ENCODE data around the gene CDA. TPM values are rescaled to one million over a fixed set of nuclear protein-coding genes. Genes with fewer than 3 reads are reported as not detected.

Gene CDA
- total RNA-seq, 4 donors from 2014 or later = 9.7 to 53.7 (median 45.9) TPM

DNA sequence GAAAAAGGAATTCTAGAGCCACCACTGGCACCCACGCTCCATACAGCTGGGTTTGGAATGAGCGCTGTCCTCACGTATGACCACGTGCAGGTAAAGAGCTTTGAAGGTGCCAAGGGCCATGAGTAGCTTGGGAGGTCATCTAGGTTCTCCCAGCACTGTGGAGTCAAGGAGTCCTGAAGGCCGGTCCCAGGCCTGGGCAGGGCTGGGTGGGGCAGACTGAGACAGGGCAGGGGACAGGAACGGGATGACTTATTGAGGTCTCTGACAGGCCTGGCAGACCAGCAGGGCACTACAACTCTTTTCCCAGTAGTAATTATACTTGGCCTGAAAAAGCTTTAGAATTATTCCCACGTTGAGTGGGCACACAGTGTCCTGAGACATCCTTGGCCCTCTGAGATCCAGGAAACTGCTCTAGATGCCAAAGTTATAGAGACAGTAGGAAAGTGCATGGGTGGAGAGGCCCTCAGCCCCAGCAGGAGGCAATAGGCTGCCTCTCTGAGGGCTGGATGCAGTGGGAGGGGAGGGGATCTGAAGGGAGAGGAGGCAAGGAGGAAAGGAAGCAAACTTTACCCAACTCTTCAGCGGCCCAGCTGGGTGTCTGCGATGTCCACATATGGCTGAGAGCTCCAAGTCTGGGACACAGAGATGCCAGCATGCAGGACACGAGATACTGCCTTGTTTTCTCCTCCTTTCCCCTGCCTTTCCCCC, 1.8 kb upstream of the CDA start:
- no peak for DNase-seq
- Histone ChIP-seq H3K36me3 (no peaks in the 10 kb centered on the region), H3K27ac (peak overlapping the region in 2 of 4 donors; percentile 50 to 66), H3K4me3 (no peak overlapping the region), H3K9me3 (peaks cover 0 to 4% (median 0%) of the 10 kb centered on the region in 3 donors), H3K4me1 (peaks cover 10 to 33% (median 12%) of the 10 kb centered on the region in 3 donors), H3K27me3 (peaks cover 0 to 55% (median 5%) of the 10 kb centered on the region in 4 donors)
- 53 to 75% methylated on average over 3 to 7 of the region's 10 CpGs for WGBS, 2 donors
- TF ChIP-seq POLR2A (IDR thresholded peaks at IDR 0.05) = no peak
- peak in 1 of 6 experiments; percentile 3 for TF ChIP-seq CTCF (IDR thresholded peaks at IDR 0.05)
- intact Hi-C loops (cut with DNase I) = no loop called here

GRCh38 chr1:20587661-20588053, 1.2 kb upstream of the CDA start:
- Histone ChIP-seq H3K27me3 (peaks cover 0 to 55% (median 5%) of the 10 kb centered on the region in 4 donors), H3K9me3 (peaks cover 0 to 4% (median 0%) of the 10 kb centered on the region in 3 donors), H3K27ac (peak overlapping the region in 3 of 4 donors; percentile 50 to 79 (median 66)), H3K36me3 (no peaks in the 10 kb centered on the region), H3K4me1 (peaks cover 10 to 33% (median 12%) of the 10 kb centered on the region in 3 donors), H3K4me3 (no peak overlapping the region)
- no peak for DNase-seq
- 34 to 35% methylated on average over 2 of the region's 2 CpGs for WGBS, 2 donors
- intact Hi-C loops (cut with DNase I) = no loop called here
- TF ChIP-seq POLR2A (IDR thresholded peaks at IDR 0.05) (no peak), CTCF (IDR thresholded peaks at IDR 0.05) (no peak)

GRCh38 chr1:20589331-20590278, 708 bp downstream of the CDA start:
- Histone ChIP-seq H3K4me3 (peak overlapping the region; percentile 24 to 60 (median 38)), H3K27ac (peak overlapping the region; percentile 79 to 86 (median 80)), H3K27me3 (peaks cover 0 to 68% (median 5%) of the 10 kb centered on the region in 4 donors), H3K4me1 (peaks cover 10 to 41% (median 12%) of the 10 kb centered on the region in 3 donors), H3K9me3 (peaks cover 0 to 4% (median 0%) of the 10 kb centered on the region in 3 donors), H3K36me3 (no peaks in the 10 kb centered on the region)
- TF ChIP-seq CTCF (IDR thresholded peaks at IDR 0.05) (peak in 1 of 6 experiments; percentile 5), POLR2A (IDR thresholded peaks at IDR 0.05) (no peak)
- 5 to 26% methylated on average over 8 to 18 of the region's 24 CpGs for WGBS, 2 donors
- DNase-seq = no peak
- intact Hi-C loops (cut with DNase I) = no loop called here

GRCh38 chr1:20590306-20590777, 1.4 kb downstream of the CDA start:
- peak overlapping the region; percentile 7 to 60 (median 38) for H3K4me3 ChIP-seq
- DNase-seq = no peak
- H3K9me3 ChIP-seq = peaks cover 0 to 4% (median 0%) of the 10 kb centered on the region in 3 donors
- H3K27me3 ChIP-seq = peaks cover 0 to 67% (median 5%) of the 10 kb centered on the region in 4 donors
- no peaks in the 10 kb centered on the region for H3K36me3 ChIP-seq
- H3K4me1 ChIP-seq = peaks cover 10 to 41% (median 12%) of the 10 kb centered on the region in 3 donors
- 28 to 36% methylated on average over 7 of the region's 7 CpGs for WGBS, 2 donors
- intact Hi-C loops (cut with DNase I) = no loop called here
- TF ChIP-seq POLR2A (IDR thresholded peaks at IDR 0.05) = no peak
- no peak for TF ChIP-seq CTCF (IDR thresholded peaks at IDR 0.05)
- H3K27ac ChIP-seq = peak overlapping the region; percentile 79 to 86 (median 80)
